GM19328 (cell line): ENCODE measurements around the gene SMIM17.
"Not testable (repeated sequence)": the region's sequence is repeated elsewhere in the genome, so short reads cannot be mapped to it uniquely, and the experiment has no call there.

Experiments used
- ATAC-seq: cut with Tn5 transposase; IDR thresholded peaks from one replicate; pipeline ENCODE4 v1.9.1; 2021; ENCODE audit warnings: mild to moderate bottlenecking, moderate library complexity; ENCODE audit not compliant: unreplicated experiment

The SMIM17 gene

GRCh38 chr19:56654151-56654550 is 11.2 kb downstream of the SMIM17 start:
- ATAC-seq = no peak

- ATAC-seq = no peak
These were observed 17.6 kb downstream of the SMIM17 start for GRCh38 chr19:56660381-56661107.

GRCh38 chr19:56661248-56661647 is 18.3 kb downstream of the SMIM17 start:
- ATAC-seq = no peak

GRCh38 chr19:56663931-56664500 is 21.1 kb downstream of the SMIM17 start:
- no peak for ATAC-seq

- ATAC-seq = no peak
These were observed 21.6 kb downstream of the SMIM17 start for GRCh38 chr19:56664511-56664910.

GRCh38 chr19:56667311-56667870 is 24.4 kb downstream of the SMIM17 start:
- ATAC-seq = no peak

GRCh38 chr19:56668676-56669075 is 25.7 kb downstream of the SMIM17 start:
- no peak for ATAC-seq

GRCh38 chr19:56670401-56670960 is 27.5 kb downstream of the SMIM17 start:
- no peak for ATAC-seq

GRCh38 chr19:56670961-56671612 is 28.1 kb downstream of the SMIM17 start:
- no peak for ATAC-seq

- no peak for ATAC-seq
These were observed 28.6 kb downstream of the SMIM17 start, which contains the start of gene ZNF835 for GRCh38 chr19:56671613-56671994. ZNF835 (minus strand) TSS chr19:56671757; CDS start chr19:56665198, 6,559 bp downstream.

- not testable (repeated sequence) for ATAC-seq
These were observed 29.7 kb downstream of the SMIM17 start for GRCh38 chr19:56672610-56673009.

- no peak for ATAC-seq
These were observed 35.2 kb downstream of the SMIM17 start for GRCh38 chr19:56678205-56678604.

- ATAC-seq = no peak
These were observed 38.7 kb downstream of the SMIM17 start for GRCh38 chr19:56681702-56682101.

GRCh38 chr19:56683116-56683515 is 40.2 kb downstream of the SMIM17 start:
- no peak for ATAC-seq

GRCh38 chr19:56687031-56687430 is 44.1 kb downstream of the SMIM17 start:
- ATAC-seq = no peak

- ATAC-seq = no peak
These were observed 46.2 kb downstream of the SMIM17 start for GRCh38 chr19:56689198-56689597.

GRCh38 chr19:56690670-56691069 is 47.7 kb downstream of the SMIM17 start:
- ATAC-seq = no peak

GRCh38 chr19:56692206-56692895 is 49.4 kb downstream of the SMIM17 start:
- no peak for ATAC-seq

GRCh38 chr19:56699552-56699951 is 56.6 kb downstream of the SMIM17 start:
- no peak for ATAC-seq

GRCh38 chr19:56701895-56702294 is 58.9 kb downstream of the SMIM17 start:
- ATAC-seq = no peak

- no peak for ATAC-seq
These were observed 63.0 kb downstream of the SMIM17 start for GRCh38 chr19:56705939-56706338.
